Naive B cell (primary cell): ENCODE data around the gene RNF145. TPM values are rescaled to one million over a fixed set of nuclear protein-coding genes. Genes with fewer than 3 reads are reported as not detected.
"Not testable (repeated sequence)": the region's sequence is repeated elsewhere in the genome, so short reads cannot be mapped to it uniquely, and the experiment has no call there.

Source experiments
- ATAC-seq, 2 donors: fragments of 150-1000 bp; cut with Tn5 transposase; 2 replicates each; pipeline ENCODE4 v1.10.0; 2021; ENCODE audit warnings: low read depth in 2 of 2, mild to moderate bottlenecking in 2 of 2, moderate library complexity in 2 of 2
- DNase-seq: peaks from one replicate; pipeline ENCODE4 v3.0.0; 2022
- H3K27ac Mint-ChIP-seq, 6 donors: one replicate each; pipeline ENCODE4 v1.8.0; 2020 to 2022; ENCODE audit warnings: mild to moderate bottlenecking in 6 of 6, mixed read lengths in 6 of 6, moderate library complexity in 5 of 6, inconsistent platforms in 2 of 6
- H3K27me3 Mint-ChIP-seq, 3 donors: one replicate each; pipeline ENCODE4 v1.8.0; 2021 to 2022; ENCODE audit warnings: mixed read lengths in 3 of 3, mild to moderate bottlenecking in 1 of 3
- H3K36me3 Mint-ChIP-seq, 2 donors: one replicate each; pipeline ENCODE4 v1.8.0; 2020 to 2022; ENCODE audit warnings: mixed read lengths in 2 of 2, inconsistent platforms in 1 of 2, mild to moderate bottlenecking in 1 of 2
- H3K4me1 Mint-ChIP-seq, 3 donors: one replicate each; pipeline ENCODE4 v1.8.0; 2020 to 2022; ENCODE audit warnings: mixed read lengths in 3 of 3, inconsistent platforms in 1 of 3, mild to moderate bottlenecking in 1 of 3, moderate library complexity in 1 of 3
- H3K4me3 Mint-ChIP-seq, 8 donors: one replicate each; pipeline ENCODE4 v1.8.0; 2020 to 2022; ENCODE audit warnings: mild to moderate bottlenecking in 8 of 8, mixed read lengths in 8 of 8, moderate library complexity in 8 of 8, inconsistent platforms in 2 of 8
- H3K9me3 Mint-ChIP-seq, 7 donors: one replicate each; pipeline ENCODE4 v1.8.0; 2020 to 2022; ENCODE audit warnings: mixed read lengths in 7 of 7, mild to moderate bottlenecking in 5 of 7, inconsistent platforms in 2 of 7, moderate library complexity in 1 of 7
- polyA plus RNA-seq, 6 donors: library from polyadenylated mRNA; unstranded; fragments of 300-500 nt; fragmentation: Illumina TruSeq; gene quantifications; one replicate each; pipeline ENCODE4 v1.2.3, GENCODE V29; 2021; ENCODE audit warnings: low read depth in 6 of 6

RNF145 gene
- polyA plus RNA-seq, 6 donors from 2014 or later, result 8.8 to 14.4 (median 10.4) TPM

DNA sequence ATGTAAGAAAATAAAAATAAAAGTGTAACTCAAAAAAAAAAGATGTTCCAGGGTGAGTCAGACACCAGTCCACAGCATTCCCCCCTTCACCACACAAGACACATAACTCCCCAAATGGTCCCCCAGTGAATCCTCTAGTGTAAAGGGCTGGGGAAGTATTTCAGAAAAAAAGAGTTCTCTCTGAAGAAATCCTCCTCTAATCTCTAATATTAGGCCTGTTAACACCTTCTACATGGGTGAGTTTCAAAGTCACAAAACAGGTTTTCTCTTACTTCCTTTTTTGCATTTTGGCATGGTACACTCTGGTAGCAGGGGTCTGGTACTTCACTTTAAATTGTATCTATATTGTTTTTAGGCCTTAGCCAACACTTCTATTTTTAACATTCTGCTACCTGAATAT lies 28.2 kb downstream of the RNF145 start:
- peaks cover 25 to 52% (median 35%) of the 10 kb centered on the region in 3 donors for H3K4me1 Mint-ChIP-seq
- H3K27ac Mint-ChIP-seq, result peak overlapping the region; percentile 63 to 89 (median 86)
- peak; percentile 79 to 84 for ATAC-seq
- H3K9me3 Mint-ChIP-seq, result no peaks in the 10 kb centered on the region
- peak; percentile 15 for DNase-seq
- H3K4me3 Mint-ChIP-seq, result peak overlapping the region in 6 of 8 donors; percentile 21 to 72 (median 40)
- peaks cover 0 to 3% of the 10 kb centered on the region in 2 donors for H3K36me3 Mint-ChIP-seq
- no peaks in the 10 kb centered on the region for H3K27me3 Mint-ChIP-seq

DNA sequence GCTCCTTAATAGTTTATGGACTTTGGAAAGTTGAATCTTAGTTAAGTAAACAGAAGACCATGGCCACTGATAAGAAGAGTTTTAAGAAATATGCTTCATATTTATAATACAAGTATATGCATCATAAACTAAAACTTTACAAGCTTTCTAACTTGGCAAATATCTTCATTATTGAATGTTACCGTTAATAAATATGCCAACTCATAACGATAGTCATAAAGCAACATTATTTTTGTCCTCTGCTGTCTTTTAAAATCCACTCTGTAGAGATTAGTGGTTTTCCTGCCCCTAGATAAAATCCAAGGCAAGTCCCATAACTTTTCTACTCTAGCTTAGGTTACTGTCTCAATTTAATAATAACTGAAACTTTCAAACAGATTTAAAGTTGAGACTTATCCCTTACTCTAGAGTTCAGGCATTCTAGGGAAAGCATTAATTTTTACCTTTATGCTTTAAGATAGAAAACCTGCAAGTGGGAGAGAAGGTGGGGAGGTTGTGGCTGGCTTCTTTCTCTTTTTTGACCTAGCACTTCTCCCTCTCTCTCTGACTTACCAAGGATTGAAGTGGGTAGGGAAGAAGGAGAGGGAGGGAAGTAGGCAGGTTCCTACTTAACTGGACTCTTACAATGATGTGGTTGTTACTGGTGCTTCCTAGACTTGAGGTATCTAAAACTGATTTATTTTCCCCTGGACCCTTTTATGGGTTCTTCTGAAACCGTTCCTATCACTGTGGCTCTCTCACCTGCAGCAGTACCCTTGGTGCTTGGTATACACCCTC lies 29.6 kb downstream of the RNF145 start:
- peak overlapping the region; percentile 57 to 91 (median 74) for H3K27ac Mint-ChIP-seq
- peaks cover 21 to 42% (median 35%) of the 10 kb centered on the region in 3 donors for H3K4me1 Mint-ChIP-seq
- H3K27me3 Mint-ChIP-seq, result no peaks in the 10 kb centered on the region
- no peaks in the 10 kb centered on the region for H3K9me3 Mint-ChIP-seq
- no peak for DNase-seq
- H3K4me3 Mint-ChIP-seq, result no peak overlapping the region
- peaks cover 3 to 4% of the 10 kb centered on the region in 2 donors for H3K36me3 Mint-ChIP-seq
- no peak for ATAC-seq

DNA sequence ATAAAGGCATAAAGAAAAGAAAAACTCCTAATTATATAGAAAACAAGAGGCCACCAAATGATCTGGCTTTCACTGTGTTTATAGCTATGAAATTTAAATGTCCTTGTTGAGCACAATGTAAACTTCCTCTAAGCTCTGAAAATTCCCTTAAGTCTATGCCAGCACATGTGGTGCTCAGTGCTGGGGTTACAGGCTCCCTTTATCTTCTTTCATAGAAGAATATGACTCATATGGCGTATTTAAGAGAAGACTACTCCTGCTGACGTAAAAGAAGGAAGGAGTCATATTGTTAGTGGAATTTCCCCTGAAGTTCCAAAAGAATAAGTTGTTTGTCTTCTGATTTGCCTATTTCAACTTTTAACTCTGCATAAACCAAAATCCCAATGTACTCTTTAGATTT lies 30.4 kb downstream of the RNF145 start:
- Mint-ChIP-seq H3K4me1 (peaks cover 20 to 39% (median 33%) of the 10 kb centered on the region in 3 donors), H3K9me3 (no peaks in the 10 kb centered on the region), H3K27ac (peak overlapping the region in 1 of 6 donors; percentile 69), H3K4me3 (no peak overlapping the region), H3K36me3 (peaks cover 3 to 4% of the 10 kb centered on the region in 2 donors), H3K27me3 (no peaks in the 10 kb centered on the region)
- peak; percentile 59 to 77 for ATAC-seq
- DNase-seq, result no peak

DNA sequence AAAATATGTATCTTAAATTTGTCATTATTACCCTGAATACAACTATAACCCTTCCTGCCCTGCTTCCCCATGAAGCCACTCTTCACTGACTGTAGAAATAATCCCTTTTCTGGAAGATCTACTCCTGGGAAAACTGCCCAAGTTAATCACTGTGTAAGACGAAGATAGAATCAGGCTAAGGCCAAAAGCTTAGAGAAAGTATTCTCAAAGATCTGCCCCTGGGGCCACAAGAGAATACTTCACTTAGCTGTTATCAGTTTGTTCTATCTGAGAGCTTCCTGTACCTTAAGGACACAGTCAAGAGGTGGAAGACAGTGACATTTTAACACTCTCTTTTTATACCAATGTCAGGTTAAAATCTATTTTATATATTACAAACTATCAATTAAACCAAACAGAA lies 33.8 kb downstream of the RNF145 start:
- peaks cover 0 to 4% of the 10 kb centered on the region in 2 donors for H3K36me3 Mint-ChIP-seq
- peaks cover 11 to 29% (median 14%) of the 10 kb centered on the region in 3 donors for H3K4me1 Mint-ChIP-seq
- no peak for DNase-seq

DNA sequence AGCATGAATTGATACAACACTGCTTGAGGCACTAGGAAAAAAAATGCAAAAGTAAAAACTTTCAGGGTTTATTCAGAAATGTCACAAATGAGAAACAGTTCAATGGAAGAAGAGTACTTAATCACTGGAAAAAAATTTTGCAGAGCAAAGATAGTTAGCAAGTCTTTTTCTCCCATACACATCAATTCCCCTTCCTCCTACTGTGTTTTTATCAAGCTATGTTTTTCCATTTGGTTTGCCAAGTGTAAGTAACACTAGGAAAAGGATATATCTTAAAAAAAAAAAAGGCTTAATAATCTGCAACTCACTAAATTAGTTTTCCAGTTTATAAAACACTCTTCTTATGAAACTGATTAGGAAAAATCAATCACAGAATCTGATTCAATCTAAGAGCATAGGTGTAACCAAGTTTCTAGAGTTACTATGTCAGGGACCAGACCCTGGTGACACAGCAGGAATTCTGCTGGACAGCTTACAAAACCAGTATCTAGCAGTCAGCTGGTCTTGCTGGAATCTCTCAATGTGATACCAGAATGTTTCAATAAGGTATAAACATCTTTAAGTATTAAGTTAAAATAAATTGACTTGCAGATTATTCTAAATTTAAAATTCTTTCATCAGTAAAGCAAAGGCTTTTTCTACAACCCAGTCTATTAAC lies 34.7 kb downstream of the RNF145 start:
- no peak overlapping the region for H3K4me3 Mint-ChIP-seq
- peaks cover 6 to 21% (median 7%) of the 10 kb centered on the region in 3 donors for H3K4me1 Mint-ChIP-seq
- DNase-seq (no peak), ATAC-seq (no peak)
- H3K27me3 Mint-ChIP-seq, result no peaks in the 10 kb centered on the region
- no peaks in the 10 kb centered on the region for H3K9me3 Mint-ChIP-seq
- H3K36me3 Mint-ChIP-seq, result peaks cover 0 to 4% of the 10 kb centered on the region in 2 donors
- H3K27ac Mint-ChIP-seq, result peak overlapping the region in 1 of 6 donors; percentile 47

More for the DNA sequence above, 33.8 kb downstream of the RNF145 start:
- no peak for ATAC-seq
- no peaks in the 10 kb centered on the region for H3K9me3 Mint-ChIP-seq
- H3K4me3 Mint-ChIP-seq, result no peak overlapping the region
- H3K27ac Mint-ChIP-seq, result peak overlapping the region in 3 of 6 donors; percentile 63 to 69 (median 64)
- H3K27me3 Mint-ChIP-seq, result no peaks in the 10 kb centered on the region

DNA sequence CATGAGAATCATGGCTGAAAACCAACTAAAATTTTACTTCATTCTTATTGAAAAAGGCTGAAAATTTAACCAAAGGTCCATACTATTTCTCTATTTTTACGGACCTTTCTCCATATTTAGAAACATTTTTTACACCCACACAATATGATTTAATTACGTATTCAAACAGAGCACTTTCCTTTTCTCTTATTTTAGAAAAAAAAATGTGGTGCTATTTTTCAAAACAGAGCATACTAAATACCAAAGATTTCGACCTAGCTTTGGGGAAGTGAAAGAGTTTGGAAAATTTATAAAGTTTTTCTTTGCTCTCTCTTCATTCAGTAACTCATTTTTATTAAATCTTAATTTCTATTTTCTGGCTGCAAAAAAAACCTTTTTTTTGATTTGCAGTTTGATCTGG lies 38.1 kb downstream of the RNF145 start:
- Mint-ChIP-seq H3K27me3 (no peaks in the 10 kb centered on the region), H3K4me3 (no peak overlapping the region), H3K36me3 (peaks cover 0 to 6% of the 10 kb centered on the region in 2 donors), H3K9me3 (no peaks in the 10 kb centered on the region), H3K27ac (peak overlapping the region in 4 of 6 donors; percentile 30 to 76 (median 57)), H3K4me1 (peaks cover 6 to 15% (median 11%) of the 10 kb centered on the region in 3 donors)
- ATAC-seq, result peak; percentile 23 to 45
- DNase-seq, result no peak

DNA sequence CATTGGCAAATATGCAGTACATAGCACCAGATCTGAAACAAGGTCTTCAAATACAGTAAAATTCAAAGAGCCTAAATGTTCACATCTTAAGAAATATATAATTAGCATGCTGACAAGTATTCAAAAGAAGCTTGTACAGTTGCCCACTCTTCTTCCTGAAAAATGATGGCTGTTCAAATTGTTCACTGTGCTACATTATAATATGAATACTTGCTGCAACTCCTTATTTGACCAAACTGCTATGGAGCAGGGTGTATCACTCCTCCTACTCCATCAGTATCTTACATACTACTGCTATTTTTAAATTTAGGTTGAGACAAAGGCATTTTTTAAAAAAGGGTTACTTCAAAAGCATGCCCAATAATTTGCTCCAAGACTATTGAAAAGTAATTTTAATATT lies 39.3 kb downstream of the RNF145 start:
- ATAC-seq, result no peak
- no peak overlapping the region for H3K4me3 Mint-ChIP-seq
- no peaks in the 10 kb centered on the region for H3K27me3 Mint-ChIP-seq
- DNase-seq, result no peak
- peak overlapping the region in 1 of 6 donors; percentile 41 for H3K27ac Mint-ChIP-seq
- peaks cover 6 to 11% of the 10 kb centered on the region in 2 donors for H3K36me3 Mint-ChIP-seq
- no peaks in the 10 kb centered on the region for H3K9me3 Mint-ChIP-seq
- H3K4me1 Mint-ChIP-seq, result peaks cover 1 to 17% (median 15%) of the 10 kb centered on the region in 3 donors

DNA sequence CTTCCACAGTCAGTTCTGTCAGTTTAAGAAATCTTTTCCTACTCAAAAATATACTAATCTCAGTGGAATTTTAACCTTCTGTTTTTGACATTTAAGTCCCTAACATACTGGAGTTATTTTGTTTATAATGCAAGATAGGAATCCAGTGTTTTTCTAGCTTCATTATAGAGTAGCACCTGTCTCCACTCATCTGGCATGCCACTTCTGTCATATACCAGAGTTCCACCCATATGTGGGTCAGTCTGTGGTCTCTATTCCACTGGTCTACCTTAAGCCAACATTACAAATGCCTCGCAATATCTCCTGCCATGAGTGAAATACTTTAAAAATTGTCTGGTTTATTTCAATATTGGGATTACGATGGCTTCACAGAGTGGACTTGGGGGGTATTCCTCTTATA lies 42.9 kb downstream of the RNF145 start:
- ATAC-seq (no peak), DNase-seq (no peak)
- peak overlapping the region in 1 of 8 donors; percentile 9 for H3K4me3 Mint-ChIP-seq
- no peaks in the 10 kb centered on the region for H3K9me3 Mint-ChIP-seq
- H3K27ac Mint-ChIP-seq, result no peak overlapping the region
- peaks cover 6 to 16% of the 10 kb centered on the region in 2 donors for H3K36me3 Mint-ChIP-seq
- H3K27me3 Mint-ChIP-seq, result no peaks in the 10 kb centered on the region
- H3K4me1 Mint-ChIP-seq, result peaks cover 5 to 13% (median 6%) of the 10 kb centered on the region in 3 donors

DNA sequence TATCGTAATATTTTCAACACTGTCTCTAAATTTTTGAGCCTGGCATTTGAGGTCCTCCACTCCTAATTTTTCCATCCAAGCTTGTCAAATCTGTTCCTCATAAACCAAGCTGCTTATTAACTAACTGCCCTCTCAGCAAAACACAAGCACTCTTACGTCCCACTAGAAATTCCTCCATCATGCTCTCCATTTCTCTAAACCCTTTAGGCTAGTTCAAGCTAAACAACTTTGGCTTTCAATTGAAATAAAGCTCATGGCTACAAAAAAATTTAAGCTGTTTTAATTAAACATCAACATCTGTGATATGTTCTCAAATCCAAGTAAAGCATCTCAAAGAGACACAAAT lies 45.7 kb downstream of the RNF145 start:
- DNase-seq (no peak), ATAC-seq (no peak)
- H3K36me3 Mint-ChIP-seq, result peaks cover 10 to 16% of the 10 kb centered on the region in 2 donors
- H3K4me3 Mint-ChIP-seq, result no peak overlapping the region
- no peaks in the 10 kb centered on the region for H3K9me3 Mint-ChIP-seq
- no peaks in the 10 kb centered on the region for H3K27me3 Mint-ChIP-seq
- H3K4me1 Mint-ChIP-seq, result peaks cover 0 to 13% (median 5%) of the 10 kb centered on the region in 3 donors
- H3K27ac Mint-ChIP-seq, result peak overlapping the region in 3 of 6 donors; percentile 16 to 82 (median 63)

DNA sequence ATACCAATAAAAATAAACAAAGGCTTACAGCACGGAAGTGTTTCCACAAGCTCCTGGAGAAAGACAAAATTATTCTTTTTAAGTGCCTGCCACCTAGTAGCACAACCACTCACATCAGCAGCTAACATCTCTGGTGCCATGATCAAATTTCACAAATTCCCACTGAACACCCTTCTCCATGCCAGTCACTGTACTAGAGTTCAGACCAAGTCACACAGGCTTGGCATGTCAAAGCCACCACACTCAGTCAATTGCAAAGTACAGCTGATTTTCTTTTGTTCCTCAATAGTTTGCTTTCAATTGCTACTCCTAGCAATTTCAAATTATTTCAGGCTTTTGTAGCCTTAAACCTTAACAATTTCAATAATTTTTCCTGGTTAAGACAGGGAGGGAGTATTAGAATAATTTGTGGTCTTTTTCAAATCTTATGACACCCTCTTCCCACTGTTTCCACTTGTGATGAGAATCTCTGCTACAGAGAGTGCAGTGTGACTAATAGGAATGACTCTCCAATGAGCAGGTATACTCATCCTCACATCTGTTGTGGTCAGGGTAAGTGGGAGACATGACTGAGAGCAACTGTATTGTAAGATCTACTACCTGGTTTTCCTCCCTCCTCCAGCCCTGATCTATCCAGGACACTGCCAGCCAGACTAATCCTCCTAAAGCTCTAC lies 46.2 kb downstream of the RNF145 start:
- Mint-ChIP-seq H3K27ac (peak overlapping the region in 3 of 6 donors; percentile 16 to 82 (median 63)), H3K36me3 (peaks cover 10 to 16% of the 10 kb centered on the region in 2 donors)

DNA sequence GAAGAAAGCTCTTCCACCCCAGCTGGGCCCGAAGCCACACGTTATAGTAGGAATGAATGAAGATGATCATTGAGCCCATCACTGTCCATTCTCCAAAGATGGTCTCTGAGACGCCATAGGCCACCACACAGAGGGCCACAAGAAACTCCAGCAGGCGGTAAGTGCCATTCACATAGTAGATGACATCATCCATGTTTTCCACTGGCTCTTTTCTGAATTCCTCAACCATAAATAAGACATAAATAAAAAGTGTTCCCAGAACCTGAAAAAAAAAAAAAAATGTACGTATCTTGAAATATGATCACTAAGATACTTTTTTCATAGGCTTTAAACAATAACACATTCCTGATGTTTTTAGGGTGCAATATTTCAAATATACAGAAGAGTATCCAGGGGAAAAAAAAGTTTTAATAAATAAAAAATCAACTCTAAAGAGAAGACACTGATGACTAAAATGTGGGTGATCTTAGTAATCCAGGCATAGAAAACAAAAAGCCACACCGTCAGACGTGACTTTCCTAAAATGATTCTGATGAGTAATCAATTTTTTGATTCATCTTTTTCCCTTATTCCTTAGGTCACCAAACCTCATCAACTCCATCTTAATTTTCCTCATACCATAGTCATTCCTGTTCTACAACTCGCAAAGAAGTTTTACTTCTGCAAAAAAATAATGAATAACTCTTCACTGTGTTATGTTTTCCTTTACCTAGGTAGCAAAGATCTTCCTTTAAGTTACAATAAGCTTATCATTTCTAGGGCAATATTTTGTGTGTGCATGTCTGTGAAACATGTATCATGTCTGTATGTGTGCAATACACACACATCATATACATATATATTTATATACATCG lies 47.8 kb downstream of the RNF145 start:
- DNase-seq (no peak), ATAC-seq (no peak)
- no peaks in the 10 kb centered on the region for H3K27me3 Mint-ChIP-seq
- peaks cover 8 to 13% (median 9%) of the 10 kb centered on the region in 3 donors for H3K4me1 Mint-ChIP-seq
- no peaks in the 10 kb centered on the region for H3K9me3 Mint-ChIP-seq
- peaks cover 10 to 16% of the 10 kb centered on the region in 2 donors for H3K36me3 Mint-ChIP-seq
- H3K27ac Mint-ChIP-seq, result peak overlapping the region in 2 of 6 donors; percentile 49 to 68
- no peak overlapping the region for H3K4me3 Mint-ChIP-seq

More for the DNA sequence above, 46.2 kb downstream of the RNF145 start:
- DNase-seq (no peak), ATAC-seq (no peak)
- peaks cover 0 to 13% (median 5%) of the 10 kb centered on the region in 3 donors for H3K4me1 Mint-ChIP-seq
- no peaks in the 10 kb centered on the region for H3K9me3 Mint-ChIP-seq
- no peak overlapping the region for H3K4me3 Mint-ChIP-seq
- H3K27me3 Mint-ChIP-seq, result no peaks in the 10 kb centered on the region

DNA sequence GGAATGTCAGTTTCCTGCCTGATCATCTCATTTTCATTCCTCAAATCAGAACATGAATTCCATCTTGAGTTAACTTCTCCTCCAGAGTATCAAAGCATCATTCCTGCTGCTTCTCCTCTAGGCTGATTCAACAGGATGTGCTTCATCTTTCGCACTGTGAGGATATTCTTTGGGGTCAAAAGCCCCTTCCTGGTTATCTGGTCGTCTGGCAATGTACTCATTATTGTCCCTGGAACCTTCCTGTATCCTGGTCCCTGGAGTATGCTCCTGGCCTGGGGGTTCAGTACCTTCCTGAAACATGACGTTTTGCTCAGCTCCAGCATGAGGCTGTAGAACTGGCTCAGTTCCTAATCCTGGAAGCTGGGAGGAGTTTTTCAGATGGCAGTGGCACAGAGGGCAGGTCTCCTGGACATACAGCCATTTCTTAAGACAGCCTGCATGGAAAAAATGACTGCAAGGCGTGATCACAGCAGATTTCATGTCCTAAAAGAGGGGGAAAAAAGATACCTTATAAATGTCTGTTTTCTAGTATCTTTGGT lies 50.7 kb downstream of the RNF145 start:
- not testable (repeated sequence) for H3K9me3 Mint-ChIP-seq, H3K36me3 Mint-ChIP-seq, DNase-seq, H3K27me3 Mint-ChIP-seq, ATAC-seq, H3K4me3 Mint-ChIP-seq
- Mint-ChIP-seq H3K27ac (peak overlapping the region in 1 of 6 donors; percentile 37), H3K4me1 (peaks cover 13 to 30% (median 18%) of the 10 kb centered on the region in 3 donors)
